BE2C (cell line): ENCODE results near the gene FAM174B.

Source experiments
- DNase-seq: peaks from one replicate; pipeline ENCODE4 v3.0.0-alpha.2; 2020
- H3K27me3 ChIP-seq: fragments of 250-450 bp; sonication (Bioruptor Pico); 2 replicates; pipeline ENCODE4 v1.5.1; 2020; ENCODE audit warnings: mild to moderate bottlenecking
- H3K36me3 ChIP-seq: fragments of 250-450 bp; sonication (Bioruptor Pico); 2 replicates; pipeline ENCODE4 v1.5.1; 2020; ENCODE audit warnings: mild to moderate bottlenecking
- H3K4me1 ChIP-seq: fragments of 250-450 bp; sonication (Bioruptor Pico); 2 replicates; pipeline ENCODE4 v1.5.1; 2020
- H3K4me3 ChIP-seq: 2 replicates; pipeline ENCODE4 v1.5.1; 2011; ENCODE audit warnings: low read depth, low read length
- H3K9me3 ChIP-seq: fragments of 250-450 bp; sonication (Bioruptor Pico); 2 replicates; pipeline ENCODE4 v1.5.1; 2020
- TF ChIP-seq, protein P1 (sequence below): IDR thresholded peaks from 2 replicates; pipeline ENCODE4 v1.5.1; 2012; ENCODE audit warnings: mild to moderate bottlenecking, low read depth, low read length

FAM174B gene

DNA sequence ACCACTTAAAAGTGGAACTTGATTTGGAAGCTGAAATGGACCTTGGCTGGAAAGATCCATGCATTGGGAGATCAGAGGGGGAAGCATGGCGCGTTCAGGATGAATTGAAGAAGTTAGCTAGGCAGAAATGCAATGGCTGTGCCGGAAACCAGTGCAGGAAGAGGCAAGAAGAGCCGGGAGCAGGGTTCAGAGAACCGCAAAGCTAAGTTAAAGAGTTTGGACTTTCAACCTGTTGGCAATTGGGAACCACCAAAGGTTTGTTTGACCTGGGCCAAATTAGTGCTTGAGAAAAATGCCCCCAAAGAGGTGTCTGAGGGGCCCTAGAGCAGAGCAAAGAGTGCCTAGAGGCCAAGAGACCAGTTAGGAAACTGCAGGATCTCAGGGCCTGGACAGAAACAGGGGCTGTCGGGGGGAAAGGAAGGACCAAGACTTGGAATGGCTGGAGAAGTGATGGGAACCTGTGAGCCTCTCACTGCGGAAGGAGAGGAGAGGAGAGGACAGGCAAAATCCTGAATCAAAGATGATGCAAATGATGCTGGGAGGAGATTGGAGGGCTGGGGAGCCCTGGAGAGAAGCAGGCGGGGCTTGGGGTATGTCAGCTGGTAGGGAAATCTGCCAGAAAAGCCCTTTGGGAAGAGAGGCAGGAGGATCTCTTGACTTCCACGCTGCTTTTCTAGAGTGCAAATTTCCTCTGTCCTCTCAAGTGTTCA, 49.3 kb downstream of the FAM174B start:
- DNase-seq, result no peak
- Histone ChIP-seq H3K36me3 (no peaks in the 10 kb centered on the region), H3K9me3 (no peaks in the 10 kb centered on the region), H3K4me3 (no peak overlapping the region), H3K27me3 (no peaks in the 10 kb centered on the region), H3K4me1 (no peaks in the 10 kb centered on the region)
- TF ChIP-seq, protein P1, sequence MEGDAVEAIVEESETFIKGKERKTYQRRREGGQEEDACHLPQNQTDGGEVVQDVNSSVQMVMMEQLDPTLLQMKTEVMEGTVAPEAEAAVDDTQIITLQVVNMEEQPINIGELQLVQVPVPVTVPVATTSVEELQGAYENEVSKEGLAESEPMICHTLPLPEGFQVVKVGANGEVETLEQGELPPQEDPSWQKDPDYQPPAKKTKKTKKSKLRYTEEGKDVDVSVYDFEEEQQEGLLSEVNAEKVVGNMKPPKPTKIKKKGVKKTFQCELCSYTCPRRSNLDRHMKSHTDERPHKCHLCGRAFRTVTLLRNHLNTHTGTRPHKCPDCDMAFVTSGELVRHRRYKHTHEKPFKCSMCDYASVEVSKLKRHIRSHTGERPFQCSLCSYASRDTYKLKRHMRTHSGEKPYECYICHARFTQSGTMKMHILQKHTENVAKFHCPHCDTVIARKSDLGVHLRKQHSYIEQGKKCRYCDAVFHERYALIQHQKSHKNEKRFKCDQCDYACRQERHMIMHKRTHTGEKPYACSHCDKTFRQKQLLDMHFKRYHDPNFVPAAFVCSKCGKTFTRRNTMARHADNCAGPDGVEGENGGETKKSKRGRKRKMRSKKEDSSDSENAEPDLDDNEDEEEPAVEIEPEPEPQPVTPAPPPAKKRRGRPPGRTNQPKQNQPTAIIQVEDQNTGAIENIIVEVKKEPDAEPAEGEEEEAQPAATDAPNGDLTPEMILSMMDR, result no peak

DNA sequence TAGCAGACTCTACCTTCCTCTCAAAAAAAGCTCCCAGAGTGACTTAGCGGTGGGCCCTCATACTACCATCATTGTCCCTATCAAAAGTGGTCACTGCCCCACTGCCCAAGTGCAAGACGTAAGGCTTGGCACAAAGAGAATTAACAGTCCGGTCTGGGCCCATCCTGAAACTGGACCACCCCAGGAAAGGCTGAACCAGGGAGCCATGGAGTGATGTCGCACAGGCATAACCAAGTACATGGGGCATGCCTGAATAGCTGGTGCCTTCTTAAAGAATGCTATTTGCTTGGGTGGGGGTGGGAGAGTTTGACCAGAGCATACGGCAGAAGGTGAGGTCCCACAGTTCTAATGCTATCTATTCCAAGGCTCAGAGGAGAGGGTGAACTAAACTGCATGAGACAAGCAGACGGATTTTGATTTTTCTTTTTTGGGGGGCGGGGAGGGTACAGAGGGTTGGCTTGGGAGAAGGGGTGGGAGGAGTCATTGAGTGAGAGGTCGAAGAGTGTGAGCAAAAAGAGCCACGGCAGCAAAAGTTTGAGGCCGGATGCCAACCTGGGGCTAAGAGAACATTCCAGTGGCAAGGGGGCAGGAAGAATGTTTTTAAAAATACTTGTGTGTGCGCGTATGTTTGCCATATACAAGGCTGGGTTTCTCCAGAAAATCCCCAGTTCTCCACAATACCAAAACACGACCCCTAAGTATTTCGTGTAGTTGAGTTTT, 50.2 kb downstream of the FAM174B start:
- H3K27me3 ChIP-seq, result no peaks in the 10 kb centered on the region
- H3K36me3 ChIP-seq, result no peaks in the 10 kb centered on the region
- DNase-seq, result no peak
- TF ChIP-seq, protein P1, result no peak
- no peaks in the 10 kb centered on the region for H3K4me1 ChIP-seq
- H3K9me3 ChIP-seq, result no peaks in the 10 kb centered on the region
- H3K4me3 ChIP-seq, result no peak overlapping the region

DNA sequence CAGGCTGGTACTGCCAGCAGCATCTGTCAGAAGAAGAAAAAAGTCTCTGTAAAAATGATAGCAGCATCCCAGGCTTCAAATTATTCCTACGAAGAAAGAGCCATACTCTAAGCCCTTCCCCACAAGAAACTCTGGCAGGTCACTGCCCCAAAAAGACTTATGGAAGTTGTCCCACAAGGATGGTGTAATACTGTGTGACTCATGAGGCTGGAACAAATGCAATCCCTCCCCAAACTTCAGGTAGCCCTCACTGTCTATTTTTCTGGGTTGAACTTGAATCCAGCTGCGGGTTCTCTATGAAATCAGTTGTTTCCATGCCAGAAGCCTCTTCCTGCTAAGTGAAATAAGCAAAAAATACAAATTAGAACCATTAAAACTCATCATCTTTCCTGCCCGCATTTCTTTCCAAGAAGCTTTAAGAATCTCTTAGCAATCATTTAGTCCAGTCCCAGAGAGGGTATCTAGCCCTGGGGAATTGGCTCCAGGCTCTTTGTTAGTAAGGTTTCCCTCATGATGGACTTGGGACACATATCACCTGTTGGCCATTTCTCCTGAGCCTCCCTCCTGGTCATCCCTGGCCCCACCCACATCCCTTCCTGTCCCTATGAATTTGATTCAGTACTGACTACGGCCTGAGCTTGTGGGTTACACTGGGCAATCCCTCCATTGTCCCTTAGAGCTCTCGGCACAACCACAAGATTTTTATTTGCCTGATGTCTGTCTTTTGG, 51.7 kb downstream of the FAM174B start:
- Histone ChIP-seq H3K9me3 (no peaks in the 10 kb centered on the region), H3K27me3 (no peaks in the 10 kb centered on the region), H3K4me3 (no peak overlapping the region), H3K4me1 (no peaks in the 10 kb centered on the region), H3K36me3 (no peaks in the 10 kb centered on the region)
- TF ChIP-seq, protein P1, result no peak
- DNase-seq, result no peak

DNA sequence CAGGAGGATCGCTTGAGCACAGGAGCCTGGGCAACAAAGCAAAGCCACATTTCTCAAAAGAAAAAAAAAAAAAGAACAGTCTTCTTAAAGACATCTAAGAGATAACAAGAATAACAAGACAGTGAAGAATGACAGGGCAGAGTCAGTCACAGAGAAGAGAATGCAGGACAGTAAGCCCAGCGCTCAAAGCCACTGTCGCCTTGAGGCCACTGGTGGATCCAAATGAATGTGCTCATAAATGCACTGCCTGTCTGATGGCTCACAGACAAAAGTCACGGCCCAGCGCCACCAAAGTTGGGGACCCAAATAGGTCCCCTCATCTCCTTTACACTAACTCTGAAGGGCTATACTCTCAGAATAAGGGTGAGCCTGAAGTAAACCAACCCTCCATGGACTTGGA, 52.3 kb downstream of the FAM174B start:
- Histone ChIP-seq H3K4me3 (no peak overlapping the region), H3K9me3 (no peaks in the 10 kb centered on the region), H3K36me3 (no peaks in the 10 kb centered on the region), H3K27me3 (no peaks in the 10 kb centered on the region), H3K4me1 (no peaks in the 10 kb centered on the region)
- TF ChIP-seq, protein P1, result no peak
- no peak for DNase-seq

DNA sequence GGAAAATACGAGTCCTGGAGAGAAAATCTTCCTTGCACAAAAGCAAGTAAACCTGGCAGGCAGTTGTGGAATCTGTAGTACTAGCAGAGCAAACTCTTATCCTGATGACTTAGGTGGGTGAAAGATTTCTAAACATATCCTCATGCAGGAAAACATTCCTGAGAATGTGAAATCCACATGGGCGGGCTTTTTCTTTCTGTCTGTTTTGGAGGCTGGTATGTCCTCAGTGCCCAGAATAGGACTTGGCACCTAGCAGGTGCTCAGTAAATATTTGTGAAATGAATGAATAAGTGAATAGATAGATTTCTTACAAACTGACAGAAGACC, 53.3 kb downstream of the FAM174B start:
- TF ChIP-seq, protein P1, result no peak
- Histone ChIP-seq H3K9me3 (no peaks in the 10 kb centered on the region), H3K27me3 (no peaks in the 10 kb centered on the region)

More for the DNA sequence above, 53.3 kb downstream of the FAM174B start:
- H3K4me3 ChIP-seq, result no peak overlapping the region
- no peak for DNase-seq
- no peaks in the 10 kb centered on the region for H3K4me1 ChIP-seq
- no peaks in the 10 kb centered on the region for H3K36me3 ChIP-seq
